ENCODE measurements around the gene ARMC9. TPM values are rescaled to one million over a fixed set of nuclear protein-coding genes. Genes with fewer than 3 reads are reported as not detected.
"Not testable (repeated sequence)": the region's sequence is repeated elsewhere in the genome, so short reads cannot be mapped to it uniquely, and the experiment has no call there.

ARMC9 gene
- total RNA-seq, 1 donor = 0.73 TPM

GRCh38 chr2:231364961-231365810 lies 166.8 kb downstream of the ARMC9 start:
- Histone ChIP-seq H3K9me3 (ENCODE audit: low read depth, low read length) (no peaks in the 10 kb centered on the region), H3K4me1 (ENCODE audit: insufficient read depth, low read length) (peaks cover 33% of the 10 kb centered on the region), H3K27me3 (ENCODE audit: insufficient read depth, low read length) (no peaks in the 10 kb centered on the region), H3K4me3 (ENCODE audit: low read length) (no peak overlapping the region)

- no peaks in the 10 kb centered on the region for H3K27me3 ChIP-seq (ENCODE audit: insufficient read depth, low read length)
- no peaks in the 10 kb centered on the region for H3K9me3 ChIP-seq (ENCODE audit: low read depth, low read length)
- peaks cover 22% of the 10 kb centered on the region for H3K4me1 ChIP-seq (ENCODE audit: insufficient read depth, low read length)
- no peak overlapping the region for H3K4me3 ChIP-seq (ENCODE audit: low read length)
These were observed 168.7 kb downstream of the ARMC9 start for GRCh38 chr2:231367178-231367577.

GRCh38 chr2:231369580-231370428 lies 171.4 kb downstream of the ARMC9 start:
- Histone ChIP-seq H3K9me3 (ENCODE audit: low read depth, low read length) (no peaks in the 10 kb centered on the region), H3K4me1 (ENCODE audit: insufficient read depth, low read length) (peaks cover 6% of the 10 kb centered on the region), H3K27me3 (ENCODE audit: insufficient read depth, low read length) (no peaks in the 10 kb centered on the region), H3K4me3 (ENCODE audit: low read length) (no peak overlapping the region)

GRCh38 chr2:231370429-231370748 lies 172.0 kb downstream of the ARMC9 start:
- H3K4me1 ChIP-seq (ENCODE audit: insufficient read depth, low read length) = no peaks in the 10 kb centered on the region
- no peaks in the 10 kb centered on the region for H3K27me3 ChIP-seq (ENCODE audit: insufficient read depth, low read length)
- H3K4me3 ChIP-seq (ENCODE audit: low read length) = no peak overlapping the region
- H3K9me3 ChIP-seq (ENCODE audit: low read depth, low read length) = no peaks in the 10 kb centered on the region

DNA sequence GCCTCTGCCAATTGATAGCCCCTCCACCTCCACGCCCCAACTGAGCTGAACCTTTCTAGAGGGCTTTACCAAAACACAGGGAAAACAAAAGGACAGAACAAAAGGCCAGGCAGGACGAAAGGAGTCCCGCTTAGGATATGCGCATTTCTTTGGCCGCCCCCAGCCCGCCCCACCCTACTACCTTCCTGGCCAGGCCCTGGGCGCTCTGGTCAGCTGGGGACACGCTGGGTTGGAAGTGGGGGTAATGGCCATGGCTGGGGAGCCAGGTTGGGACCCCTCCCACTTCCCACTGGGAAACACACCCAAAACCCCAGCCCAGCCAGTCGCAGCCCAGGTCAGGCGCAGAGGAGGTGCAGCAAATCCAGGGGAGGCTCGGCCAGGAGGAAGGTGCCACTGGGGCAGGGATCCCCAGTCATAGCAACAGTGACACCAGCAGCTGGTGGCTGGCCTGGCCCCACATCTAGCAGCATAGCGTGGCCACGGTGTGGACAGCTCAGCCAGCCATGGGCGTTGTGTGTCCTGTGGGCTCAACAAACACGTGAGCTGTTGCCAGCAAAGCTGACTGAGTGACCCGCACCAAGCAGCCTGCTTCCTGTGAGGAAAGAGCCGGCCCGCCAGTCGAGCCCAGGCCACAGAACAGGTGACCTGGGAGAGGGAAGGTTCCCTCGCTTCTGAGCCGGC lies 172.5 kb downstream of the ARMC9 start:
- Histone ChIP-seq H3K4me1 (ENCODE audit: insufficient read depth, low read length) (no peaks in the 10 kb centered on the region), H3K9me3 (ENCODE audit: low read depth, low read length) (no peaks in the 10 kb centered on the region), H3K27me3 (ENCODE audit: insufficient read depth, low read length) (no peaks in the 10 kb centered on the region)

GRCh38 chr2:231371430-231372054 lies 173.1 kb downstream of the ARMC9 start:
- H3K4me3 ChIP-seq (ENCODE audit: low read length) = no peak overlapping the region
- H3K9me3 ChIP-seq (ENCODE audit: low read depth, low read length) = no peaks in the 10 kb centered on the region
- no peaks in the 10 kb centered on the region for H3K27me3 ChIP-seq (ENCODE audit: insufficient read depth, low read length)
- no peaks in the 10 kb centered on the region for H3K4me1 ChIP-seq (ENCODE audit: insufficient read depth, low read length)

More for the DNA sequence above, 172.5 kb downstream of the ARMC9 start:
- H3K4me3 ChIP-seq (ENCODE audit: low read length) = no peak overlapping the region

GRCh38 chr2:231372326-231372725 lies 173.9 kb downstream of the ARMC9 start:
- H3K9me3 ChIP-seq (ENCODE audit: low read depth, low read length) = no peaks in the 10 kb centered on the region
- no peak overlapping the region for H3K4me3 ChIP-seq (ENCODE audit: low read length)
- H3K4me1 ChIP-seq (ENCODE audit: insufficient read depth, low read length) = no peaks in the 10 kb centered on the region
- no peaks in the 10 kb centered on the region for H3K27me3 ChIP-seq (ENCODE audit: insufficient read depth, low read length)

DNA sequence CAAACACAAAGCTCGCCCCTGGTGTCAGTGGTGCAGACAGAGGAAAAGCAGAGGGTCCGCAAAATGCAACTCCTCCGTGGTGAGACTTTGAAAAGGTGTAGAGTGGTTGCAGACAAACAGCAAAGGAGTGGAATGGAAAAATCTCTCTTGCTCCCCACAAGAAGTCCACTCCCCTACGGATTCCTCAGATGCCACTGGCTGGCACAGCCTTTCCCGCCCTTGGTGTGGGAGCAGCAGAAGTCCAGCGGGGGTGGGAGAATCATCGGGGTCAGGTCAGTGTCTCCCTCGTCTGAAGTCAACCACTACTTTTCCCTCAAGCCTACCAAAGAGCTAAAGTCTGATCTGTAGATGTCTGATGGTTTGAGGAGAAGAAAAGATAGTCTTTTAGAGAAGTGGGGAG lies 174.8 kb downstream of the ARMC9 start:
- H3K9me3 ChIP-seq (ENCODE audit: low read depth, low read length) = no peaks in the 10 kb centered on the region
- H3K4me1 ChIP-seq (ENCODE audit: insufficient read depth, low read length) = no peaks in the 10 kb centered on the region
- H3K27me3 ChIP-seq (ENCODE audit: insufficient read depth, low read length) = no peaks in the 10 kb centered on the region
- no peak overlapping the region for H3K4me3 ChIP-seq (ENCODE audit: low read length)

DNA sequence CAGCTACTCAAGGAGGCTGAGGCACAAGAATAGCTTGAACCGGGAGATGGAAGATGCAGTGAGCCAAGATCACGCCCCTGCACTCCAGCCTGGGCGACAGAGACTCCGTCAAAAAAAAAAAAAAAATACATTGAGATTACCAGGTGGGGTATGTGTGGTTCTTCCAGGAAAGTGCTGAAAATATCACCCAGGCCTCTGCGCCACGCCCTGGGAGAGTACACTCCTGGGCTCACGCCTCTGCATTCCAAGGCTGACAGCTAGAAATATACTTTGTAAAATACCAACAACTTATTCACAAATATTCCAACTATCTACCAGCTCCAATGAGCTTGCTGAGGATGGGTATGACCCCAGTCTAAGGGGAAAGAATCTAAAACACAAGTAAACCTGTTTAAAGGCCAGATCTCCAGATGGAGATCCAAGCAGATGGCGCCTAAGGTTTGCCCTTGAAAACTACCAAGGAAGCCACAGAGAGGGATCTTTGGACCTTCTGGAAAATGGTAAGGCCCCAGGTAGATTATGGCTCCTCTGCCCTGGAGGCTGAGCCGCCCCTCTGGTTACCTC lies 175.4 kb downstream of the ARMC9 start:
- H3K4me3 ChIP-seq (ENCODE audit: low read length) = no peak overlapping the region
- H3K4me1 ChIP-seq (ENCODE audit: insufficient read depth, low read length) = no peaks in the 10 kb centered on the region
- no peaks in the 10 kb centered on the region for H3K9me3 ChIP-seq (ENCODE audit: low read depth, low read length)
- H3K27me3 ChIP-seq (ENCODE audit: insufficient read depth, low read length) = no peaks in the 10 kb centered on the region

- no peak overlapping the region for H3K4me3 ChIP-seq (ENCODE audit: low read length)
- H3K9me3 ChIP-seq (ENCODE audit: low read depth, low read length) = no peaks in the 10 kb centered on the region
- H3K4me1 ChIP-seq (ENCODE audit: insufficient read depth, low read length) = no peaks in the 10 kb centered on the region
- H3K27me3 ChIP-seq (ENCODE audit: insufficient read depth, low read length) = no peaks in the 10 kb centered on the region
These were observed 176.3 kb downstream of the ARMC9 start for GRCh38 chr2:231374771-231375170.

GRCh38 chr2:231375994-231376615 lies 177.7 kb downstream of the ARMC9 start:
- not testable (repeated sequence) for H3K27me3 ChIP-seq (ENCODE audit: insufficient read depth, low read length); H3K4me1 ChIP-seq (ENCODE audit: insufficient read depth, low read length); H3K9me3 ChIP-seq (ENCODE audit: low read depth, low read length); H3K4me3 ChIP-seq (ENCODE audit: low read length)

GRCh38 chr2:231376857-231377256 lies 178.4 kb downstream of the ARMC9 start:
- Histone ChIP-seq H3K4me3 (ENCODE audit: low read length) (no peak overlapping the region), H3K9me3 (ENCODE audit: low read depth, low read length) (no peaks in the 10 kb centered on the region), H3K27me3 (ENCODE audit: insufficient read depth, low read length) (no peaks in the 10 kb centered on the region), H3K4me1 (ENCODE audit: insufficient read depth, low read length) (no peaks in the 10 kb centered on the region)

DNA sequence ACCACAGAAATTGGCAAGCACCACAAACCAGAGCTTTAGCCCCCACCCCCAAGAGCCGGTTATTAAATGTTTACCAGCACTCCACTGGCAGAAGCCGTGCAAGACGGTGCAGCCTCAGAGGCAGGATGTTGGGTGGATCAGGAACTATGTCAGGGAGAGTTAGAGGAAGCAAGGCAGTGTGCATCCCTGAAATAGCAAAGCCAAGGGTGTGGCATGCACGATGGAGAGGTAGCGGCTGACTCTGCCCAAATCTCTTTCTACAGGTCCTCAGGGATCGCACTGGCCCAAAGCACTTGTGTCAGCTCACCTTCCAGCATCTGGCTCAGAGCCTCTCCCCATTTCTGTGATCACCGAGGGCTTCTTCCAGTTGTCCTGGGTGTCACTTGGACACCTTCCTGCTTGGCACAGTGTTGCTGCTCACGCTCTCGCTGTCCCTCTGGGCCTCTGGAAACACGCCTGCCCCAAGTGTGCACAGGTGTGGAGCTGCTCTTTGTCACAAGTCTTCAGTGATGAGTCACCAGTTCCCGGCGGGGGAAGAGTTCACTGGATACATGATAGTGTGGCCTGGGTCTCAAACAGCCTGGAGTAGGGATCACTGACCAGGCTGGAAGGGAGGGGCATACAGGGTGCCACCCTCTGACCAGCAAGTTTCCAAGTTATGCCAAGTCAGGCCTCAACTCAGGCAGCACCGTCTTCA lies 179.7 kb downstream of the ARMC9 start:
- no peaks in the 10 kb centered on the region for H3K27me3 ChIP-seq (ENCODE audit: insufficient read depth, low read length)
- no peaks in the 10 kb centered on the region for H3K4me1 ChIP-seq (ENCODE audit: insufficient read depth, low read length)
- no peaks in the 10 kb centered on the region for H3K9me3 ChIP-seq (ENCODE audit: low read depth, low read length)
- no peak overlapping the region for H3K4me3 ChIP-seq (ENCODE audit: low read length)

Data from mononuclear cell (primary cell).